ENCODE results near the gene ZNF366.

ZNF366 gene

GRCh38 chr5:72507231-72507906 is at the start of gene ZNF366:
TSS of gene ZNF366 (minus strand) at chr5:72507410. CDS start at chr5:72461496, 45,914 bp downstream.
- no peak for DNase-seq (ENCODE audit: low read depth)

GRCh38 chr5:72556351-72557166 is 49.3 kb upstream of the ZNF366 start:
- DNase-seq (ENCODE audit: low read depth): peak; percentile 68

DNA sequence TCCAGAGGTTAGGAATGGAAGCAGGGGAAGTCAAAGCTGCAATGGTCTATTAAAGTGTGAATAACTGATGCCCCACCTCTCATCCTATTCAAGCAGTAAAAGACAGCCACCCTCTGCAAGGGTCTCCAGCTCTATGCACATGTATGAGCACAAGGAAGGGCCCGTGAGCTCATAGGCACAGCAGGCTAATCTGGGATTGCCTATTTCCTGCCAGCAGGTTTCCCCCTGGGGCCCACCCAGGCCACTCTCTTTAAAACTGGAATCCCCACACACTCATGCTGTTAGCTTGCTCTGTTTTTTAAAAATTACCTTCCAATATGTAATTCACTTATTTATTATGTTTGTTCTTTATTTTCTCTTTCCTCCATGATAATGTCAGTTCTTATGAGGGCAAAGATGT is 48.7 kb upstream of the ZNF366 start:
- DNase-seq (ENCODE audit: low read depth): peak; percentile 6

GRCh38 chr5:72554897-72555296 is 47.7 kb upstream of the ZNF366 start:
- no peak for DNase-seq (ENCODE audit: low read depth)

DNA sequence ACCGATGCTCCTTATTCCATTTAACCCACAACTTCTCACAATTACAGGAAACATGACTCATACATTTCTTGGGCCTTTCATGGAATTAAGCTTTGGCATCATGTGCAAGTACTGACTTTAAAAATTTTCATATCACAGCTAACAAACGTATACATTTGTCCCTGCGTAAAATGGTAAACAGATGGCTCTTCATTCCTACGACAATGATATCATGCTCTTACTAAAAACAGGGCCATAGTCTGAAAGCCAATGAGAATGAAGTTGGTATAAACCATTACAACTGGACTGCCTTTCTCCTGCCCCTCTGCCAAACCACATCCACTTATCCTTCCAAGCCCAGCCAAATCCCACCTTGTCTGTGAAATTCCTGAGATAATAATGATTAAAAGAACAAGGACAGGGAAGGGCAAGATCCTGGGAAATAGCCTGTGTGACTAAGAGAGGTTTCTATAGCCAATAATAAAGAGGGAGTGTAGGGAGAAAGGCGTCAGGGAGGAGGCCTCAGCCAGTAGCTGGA is 44.9 kb upstream of the ZNF366 start:
- DNase-seq (ENCODE audit: low read depth): peak; percentile 91

DNA sequence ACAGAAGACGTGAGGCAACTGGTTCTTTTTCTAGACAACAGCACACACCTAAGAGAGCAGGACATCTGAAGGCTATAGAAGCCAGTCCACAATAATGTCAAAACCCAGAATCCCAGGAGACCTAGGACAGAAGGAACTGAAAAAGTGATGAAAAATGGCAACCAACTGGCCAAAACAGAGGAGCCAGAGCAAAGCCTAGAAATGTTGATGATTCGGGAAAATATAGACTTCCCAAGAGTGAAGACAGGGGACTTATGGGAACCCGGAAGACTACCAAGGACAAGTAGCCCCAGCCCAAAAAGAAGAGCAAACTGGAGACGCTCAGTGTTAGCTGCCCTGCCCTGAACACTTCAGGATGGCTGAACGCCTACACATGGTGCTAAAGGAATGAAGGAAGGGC is 43.4 kb upstream of the ZNF366 start:
- DNase-seq (ENCODE audit: low read depth): no peak

GRCh38 chr5:72543811-72544210 is 36.6 kb upstream of the ZNF366 start:
- DNase-seq (ENCODE audit: low read depth): peak; percentile 20

DNA sequence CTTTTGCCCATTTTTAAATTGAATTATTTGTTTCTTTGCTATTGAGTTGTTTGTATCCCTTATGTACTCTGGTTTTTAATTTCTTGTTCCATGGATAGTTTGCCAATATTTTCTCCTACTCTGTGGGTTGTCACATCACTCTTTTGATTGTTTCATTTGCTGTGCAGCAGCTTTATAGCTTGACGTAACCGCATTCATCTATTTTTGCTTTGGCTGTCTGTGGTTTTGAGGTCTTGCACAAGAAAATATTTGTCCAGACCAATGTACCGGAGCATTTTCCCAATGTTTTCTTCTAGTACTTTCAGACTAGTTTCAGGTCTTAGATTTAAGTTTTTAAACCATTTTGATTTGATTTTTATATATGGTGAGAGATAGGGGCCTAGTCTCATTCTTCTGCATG is 36.2 kb upstream of the ZNF366 start:
- DNase-seq (ENCODE audit: low read depth): peak; percentile 80

- DNase-seq (ENCODE audit: low read depth): no peak
Measured at GRCh38 chr5:72542695-72543094, 35.5 kb upstream of the ZNF366 start.

DNA sequence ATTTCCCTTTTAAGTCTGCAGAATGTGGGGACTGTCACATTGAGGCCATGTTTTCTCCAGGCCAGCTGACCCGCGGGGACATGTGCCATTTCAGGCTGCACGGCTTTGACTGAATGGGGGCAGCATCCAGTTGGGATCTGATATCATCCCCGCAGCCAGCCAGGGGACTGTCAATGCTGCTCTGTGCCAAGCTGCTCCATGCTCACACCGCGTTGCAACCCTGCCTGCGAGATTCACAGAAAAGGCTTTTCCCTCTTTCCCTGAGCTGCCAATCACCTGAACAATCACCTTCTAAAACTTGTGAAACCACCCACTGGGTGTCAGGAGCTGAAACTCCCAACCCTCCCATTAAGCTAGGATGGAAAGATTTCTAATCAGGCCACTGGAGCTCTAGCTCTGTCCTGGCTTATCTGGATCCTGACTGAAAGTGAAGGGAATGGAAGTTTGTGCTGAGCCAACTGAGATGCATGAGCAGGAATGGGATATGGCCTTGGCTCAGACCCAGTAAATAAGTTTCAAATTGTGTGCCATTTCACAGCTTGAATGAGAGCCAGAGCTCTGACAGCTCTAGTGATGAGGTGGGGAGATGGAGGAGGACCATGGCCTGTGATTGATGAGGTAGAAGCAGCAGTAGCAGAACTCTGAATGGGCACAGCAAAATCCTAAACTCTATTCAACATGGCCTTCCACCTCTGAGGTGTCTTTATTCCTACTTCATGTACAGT is 34.5 kb upstream of the ZNF366 start:
- no peak for DNase-seq (ENCODE audit: low read depth)

DNA sequence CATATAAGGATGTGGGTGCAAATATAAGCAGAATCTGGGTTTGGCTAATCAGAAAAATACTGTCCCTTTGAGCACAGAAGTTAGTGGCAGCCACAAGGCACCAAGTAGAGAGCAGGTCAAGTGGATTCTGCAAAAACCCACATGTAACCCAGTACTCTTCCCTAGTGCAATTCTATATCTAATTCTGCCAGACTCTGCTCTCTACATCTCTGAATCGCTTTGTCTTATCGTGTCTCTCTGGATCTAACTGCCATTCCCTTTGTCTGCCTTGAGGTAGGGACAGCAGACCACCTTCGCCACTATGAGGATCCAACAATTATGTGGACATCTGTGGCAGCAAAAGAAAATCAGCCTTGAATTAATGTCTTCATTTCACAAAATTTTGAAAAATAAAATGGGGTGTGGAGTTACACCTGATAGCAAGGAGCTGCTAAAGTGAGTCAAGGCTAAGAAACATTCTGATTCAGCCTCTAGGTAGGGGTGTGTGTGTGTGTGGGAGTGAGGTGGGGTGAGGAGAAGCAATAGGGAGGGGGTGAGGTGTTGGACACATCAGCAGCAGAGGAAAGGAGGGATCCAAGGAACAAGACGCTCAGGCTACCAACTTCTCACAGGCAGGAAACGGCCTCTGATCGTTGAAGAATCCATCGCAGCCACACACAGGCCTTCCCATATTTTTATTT is 33.7 kb upstream of the ZNF366 start:
- DNase-seq (ENCODE audit: low read depth): peak; percentile 19

- DNase-seq (ENCODE audit: low read depth): no peak
Measured at GRCh38 chr5:72539726-72540125, 32.5 kb upstream of the ZNF366 start.

DNA sequence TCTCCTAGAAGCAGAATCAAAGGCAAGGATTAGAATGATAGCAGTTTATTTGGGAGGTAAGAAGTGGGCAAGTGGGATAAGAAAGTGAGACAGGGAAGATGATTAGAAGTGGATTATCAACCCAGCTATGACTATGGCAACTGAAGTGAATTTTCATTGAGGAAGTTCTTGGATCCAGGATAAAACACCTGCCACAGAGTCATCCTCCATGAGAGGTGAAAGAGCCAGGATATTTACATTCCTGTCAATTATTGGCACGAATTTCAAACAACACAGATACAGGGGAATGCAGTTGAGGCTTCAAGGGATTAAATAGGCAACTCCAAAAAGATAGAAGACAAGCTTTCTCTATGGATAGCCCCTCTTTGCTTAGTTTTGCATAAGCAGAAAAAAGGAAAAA is 31.8 kb upstream of the ZNF366 start:
- DNase-seq (ENCODE audit: low read depth): no peak

GRCh38 chr5:72537166-72537565 is 30.0 kb upstream of the ZNF366 start:
- DNase-seq (ENCODE audit: low read depth): no peak

- DNase-seq (ENCODE audit: low read depth): peak; percentile 67
Measured at GRCh38 chr5:72531496-72532190, 24.4 kb upstream of the ZNF366 start.

DNA sequence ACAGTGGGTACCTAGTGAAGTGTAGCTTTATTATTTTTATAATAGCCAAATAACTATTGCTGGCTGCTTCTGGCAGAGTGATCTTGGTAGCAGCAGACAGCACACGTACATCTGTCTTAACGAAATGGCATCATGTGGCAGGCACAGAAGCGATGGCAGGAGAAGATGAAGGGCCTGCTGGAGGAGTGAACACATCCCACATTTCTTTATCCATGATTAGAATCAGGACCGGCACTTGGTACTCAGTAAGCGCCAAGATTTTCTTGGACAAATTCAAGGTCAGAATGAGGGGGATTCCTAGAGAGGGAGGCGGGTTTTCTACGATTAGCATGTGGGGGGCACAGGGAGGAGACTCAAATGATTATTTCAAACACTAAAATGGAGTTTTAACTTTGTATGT is 23.0 kb upstream of the ZNF366 start:
- DNase-seq (ENCODE audit: low read depth): no peak

GRCh38 chr5:72529383-72529782 is 22.2 kb upstream of the ZNF366 start:
- no peak for DNase-seq (ENCODE audit: low read depth)

DNA sequence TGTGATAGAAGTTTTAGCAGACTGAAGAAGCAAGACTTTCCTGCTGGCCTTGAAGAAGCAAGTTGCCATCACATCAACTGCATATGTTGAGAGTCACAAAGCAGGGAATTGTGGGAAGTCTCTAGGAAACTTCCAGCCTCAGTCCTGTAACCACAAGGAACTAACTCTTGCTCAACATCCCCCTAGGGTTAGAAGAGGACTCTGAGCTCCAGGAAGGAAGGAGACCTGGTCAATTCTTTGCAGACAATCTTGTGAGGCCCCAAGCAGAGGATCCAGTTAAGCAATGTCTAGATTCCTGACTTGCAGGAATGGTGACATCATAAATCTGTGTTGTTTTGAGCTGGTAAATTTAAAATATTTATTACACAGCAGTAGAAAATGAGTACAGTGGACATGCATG is 18.6 kb upstream of the ZNF366 start:
- peak; percentile 96 for DNase-seq (ENCODE audit: low read depth)

- DNase-seq (ENCODE audit: low read depth): peak; percentile 88
Measured at GRCh38 chr5:72523960-72524582, 16.9 kb upstream of the ZNF366 start.

DNA sequence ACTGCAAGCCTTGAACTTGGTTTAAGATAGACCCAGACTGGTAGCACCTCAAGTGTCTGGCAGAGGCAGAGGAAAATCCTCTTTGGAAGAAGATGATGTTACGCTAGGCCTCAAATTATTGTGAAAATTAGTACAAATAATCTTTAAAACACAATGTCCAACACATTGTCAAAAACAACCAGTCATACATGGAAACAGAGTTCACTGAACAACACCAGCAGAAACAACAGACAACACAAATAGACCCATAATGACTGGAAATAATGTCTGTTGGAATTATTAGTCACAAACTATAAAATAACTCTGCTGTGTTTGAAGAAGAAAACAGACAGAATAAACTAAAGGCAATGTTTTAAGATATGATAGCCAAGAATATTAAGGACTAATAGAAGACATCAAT is 15.4 kb upstream of the ZNF366 start:
- DNase-seq (ENCODE audit: low read depth): no peak

- DNase-seq (ENCODE audit: low read depth): no peak
Measured at GRCh38 chr5:72519111-72519510, 11.9 kb upstream of the ZNF366 start.
